NCI-H2107 (cell line): ENCODE data around the gene CCSER1.
"Not testable (repeated sequence)": the region's sequence is repeated elsewhere in the genome, so short reads cannot be mapped to it uniquely, and the experiment has no call there.

ENCODE experiments used
- DNase-seq: peaks from one replicate; lab custom pipeline; 2025; lab: John Stamatoyannopoulos, UW

CCSER1 gene

GRCh38 chr4:91590260-91590659 lies 1463.1 kb downstream of the CCSER1 start:
- DNase-seq, result no peak

GRCh38 chr4:91592125-91592524 lies 1464.9 kb downstream of the CCSER1 start:
- no peak for DNase-seq

- DNase-seq, result no peak
Observed at GRCh38 chr4:91596718-91597117, 1469.5 kb downstream of the CCSER1 start.

GRCh38 chr4:91598696-91599095 lies 1471.5 kb downstream of the CCSER1 start:
- no peak for DNase-seq

- no peak for DNase-seq
Observed at GRCh38 chr4:91600301-91600700, 1473.1 kb downstream of the CCSER1 start.

- no peak for DNase-seq
Observed at GRCh38 chr4:91601401-91601800, 1474.2 kb downstream of the CCSER1 start.

GRCh38 chr4:91611782-91612181 lies 1484.6 kb downstream of the CCSER1 start:
- DNase-seq, result no peak

- DNase-seq, result no peak
Observed at GRCh38 chr4:91620952-91621351, 1493.8 kb downstream of the CCSER1 start.

GRCh38 chr4:91621446-91621845 lies 1494.3 kb downstream of the CCSER1 start:
- no peak for DNase-seq

- DNase-seq, result no peak
Observed at GRCh38 chr4:91622925-91623602, 1495.9 kb downstream of the CCSER1 start.

- not testable (repeated sequence) for DNase-seq
Observed at GRCh38 chr4:91623603-91623967, 1496.4 kb downstream of the CCSER1 start.

GRCh38 chr4:91630054-91630453 lies 1502.9 kb downstream of the CCSER1 start:
- DNase-seq, result no peak

GRCh38 chr4:91630764-91631163 lies 1503.6 kb downstream of the CCSER1 start:
- DNase-seq, result no peak

GRCh38 chr4:91631335-91631734 lies 1504.1 kb downstream of the CCSER1 start:
- no peak for DNase-seq

- DNase-seq, result no peak
Observed at GRCh38 chr4:91636083-91636482, 1508.9 kb downstream of the CCSER1 start.
